ENCODE data around the gene PTPA.

Gene PTPA

GRCh38 chr9:129089246-129089645, 22.0 kb upstream of the PTPA start:
- TF ChIP-seq, protein P1, sequence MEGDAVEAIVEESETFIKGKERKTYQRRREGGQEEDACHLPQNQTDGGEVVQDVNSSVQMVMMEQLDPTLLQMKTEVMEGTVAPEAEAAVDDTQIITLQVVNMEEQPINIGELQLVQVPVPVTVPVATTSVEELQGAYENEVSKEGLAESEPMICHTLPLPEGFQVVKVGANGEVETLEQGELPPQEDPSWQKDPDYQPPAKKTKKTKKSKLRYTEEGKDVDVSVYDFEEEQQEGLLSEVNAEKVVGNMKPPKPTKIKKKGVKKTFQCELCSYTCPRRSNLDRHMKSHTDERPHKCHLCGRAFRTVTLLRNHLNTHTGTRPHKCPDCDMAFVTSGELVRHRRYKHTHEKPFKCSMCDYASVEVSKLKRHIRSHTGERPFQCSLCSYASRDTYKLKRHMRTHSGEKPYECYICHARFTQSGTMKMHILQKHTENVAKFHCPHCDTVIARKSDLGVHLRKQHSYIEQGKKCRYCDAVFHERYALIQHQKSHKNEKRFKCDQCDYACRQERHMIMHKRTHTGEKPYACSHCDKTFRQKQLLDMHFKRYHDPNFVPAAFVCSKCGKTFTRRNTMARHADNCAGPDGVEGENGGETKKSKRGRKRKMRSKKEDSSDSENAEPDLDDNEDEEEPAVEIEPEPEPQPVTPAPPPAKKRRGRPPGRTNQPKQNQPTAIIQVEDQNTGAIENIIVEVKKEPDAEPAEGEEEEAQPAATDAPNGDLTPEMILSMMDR (IDR thresholded peaks at IDR 0.05; ENCODE audit: extremely low read depth, missing control alignments), result no peak
- no peak for DNase-seq (ENCODE audit: low spot score)

DNA sequence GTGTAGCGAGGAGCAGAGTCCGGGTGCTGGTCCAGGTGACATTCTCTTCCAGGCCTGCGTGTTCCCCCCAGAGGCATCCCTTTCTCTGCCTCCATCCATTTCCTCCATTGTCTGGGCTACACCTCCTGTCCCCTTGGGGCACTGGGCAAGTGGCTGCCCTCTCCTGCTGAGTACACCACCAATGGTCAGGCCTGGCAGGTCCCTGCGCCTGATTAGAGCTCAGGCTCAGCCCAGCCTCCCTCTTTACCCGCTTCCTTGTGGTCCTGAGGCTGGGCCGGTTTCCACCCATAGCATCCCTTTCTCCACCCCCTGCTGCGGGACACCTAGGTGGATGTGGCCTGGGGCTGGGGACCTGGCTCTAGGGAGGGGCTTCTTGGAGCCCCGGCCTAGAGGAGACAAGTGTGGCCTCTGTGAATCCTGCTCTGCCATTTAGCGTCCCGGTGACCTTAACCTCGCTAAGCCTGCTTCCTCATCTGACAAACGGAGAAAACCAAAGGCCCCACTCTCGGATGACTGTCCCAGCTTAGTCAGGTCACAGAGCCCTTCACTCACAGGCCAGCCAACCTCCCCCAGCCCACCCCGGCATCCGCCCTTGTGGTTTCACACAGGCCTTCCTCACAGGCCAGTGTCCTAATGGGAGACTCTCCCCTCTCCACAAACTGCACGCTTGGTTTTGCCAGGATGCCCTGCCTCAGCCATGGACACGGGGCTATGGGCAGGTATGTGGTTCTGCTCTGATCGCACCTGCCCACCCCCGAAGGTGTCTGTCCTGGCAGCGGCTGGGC, 17.4 kb upstream of the PTPA start:
- DNase-seq (ENCODE audit: low spot score), result no peak
- TF ChIP-seq, protein P1 (IDR thresholded peaks at IDR 0.05; ENCODE audit: extremely low read depth, missing control alignments), result no peak

GRCh38 chr9:129094387-129095169, 16.6 kb upstream of the PTPA start:
- TF ChIP-seq, protein P1 (IDR thresholded peaks at IDR 0.05; ENCODE audit: extremely low read depth, missing control alignments), result no peak
- no peak for DNase-seq (ENCODE audit: low spot score)

DNA sequence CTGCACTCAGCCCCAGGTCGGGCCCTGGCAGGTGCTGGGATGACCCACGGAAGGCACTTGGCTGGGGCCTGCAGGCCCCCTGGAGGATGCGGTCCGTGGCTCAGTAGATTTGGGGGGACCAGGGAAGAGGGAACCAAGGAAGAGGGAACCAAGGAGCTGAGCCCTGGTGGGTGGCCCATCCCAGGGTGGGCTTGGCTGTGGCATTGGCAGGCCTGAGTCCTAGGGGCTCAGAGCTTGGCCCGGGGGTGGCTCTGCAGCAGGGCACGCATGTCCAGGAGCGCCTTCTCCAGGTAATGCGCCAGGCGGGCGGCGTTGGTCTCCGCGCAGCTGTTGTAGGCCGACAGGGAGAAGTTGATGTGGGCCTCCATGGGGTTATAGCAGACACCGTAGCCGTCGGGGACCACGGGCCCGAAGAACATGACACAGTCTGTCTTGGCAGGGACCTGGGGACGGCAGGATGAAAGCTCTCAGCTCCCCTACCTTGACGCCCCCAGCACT, 16.0 kb upstream of the PTPA start:
- TF ChIP-seq, protein P1 (IDR thresholded peaks at IDR 0.05; ENCODE audit: extremely low read depth, missing control alignments), result no peak
- DNase-seq (ENCODE audit: low spot score), result no peak

- TF ChIP-seq, protein P1 (IDR thresholded peaks at IDR 0.05; ENCODE audit: extremely low read depth, missing control alignments), result no peak
- DNase-seq (ENCODE audit: low spot score), result no peak
Measured at GRCh38 chr9:129095908-129096307, 15.3 kb upstream of the PTPA start.

GRCh38 chr9:129097671-129098306, 13.4 kb upstream of the PTPA start:
- DNase-seq (ENCODE audit: low spot score), result no peak
- TF ChIP-seq, protein P1 (IDR thresholded peaks at IDR 0.05; ENCODE audit: extremely low read depth, missing control alignments), result no peak
